GM23338 (cell line): Measurements from ENCODE around the gene FCRL5. TPM values are rescaled to one million over a fixed set of nuclear protein-coding genes. Genes with fewer than 3 reads are reported as not detected.

Source experiments
- ATAC-seq: fragments of 200-7000 bp; cut with Tn5 transposase; 3 replicates; pipeline ENCODE4 v1.9.1; 2020
- DNase-seq: peaks from one replicate; pipeline ENCODE4 v3.0.0-alpha.2; 2015; ENCODE audit warnings: low spot score
- H2AFZ ChIP-seq: fragments of 200-600 bp; sonication (generic); 2 replicates; pipeline ENCODE4 v1.8.0; 2016; ENCODE audit warnings: antibody characterized with exemption, mild to moderate bottlenecking, moderate library complexity
- H3F3A ChIP-seq: fragments of 200-600 bp; sonication (generic); replicated peaks from 2 replicates; pipeline ENCODE4 v1.8.0; 2017; ENCODE audit warnings: antibody characterized with exemption, mixed run types, low read depth
- H3K27ac ChIP-seq: fragments of 200-600 bp; sonication (generic); 2 replicates; pipeline ENCODE4 v1.6.1; 2016; ENCODE audit warnings: low read depth
- H3K27me3 ChIP-seq: fragments of 200-600 bp; sonication (generic); 2 replicates; pipeline ENCODE4 v1.8.0; 2016; ENCODE audit warnings: mild to moderate bottlenecking, mixed run types, moderate library complexity; ENCODE audit not compliant: insufficient read depth
- H3K36me3 ChIP-seq: fragments of 200-600 bp; sonication (generic); 2 replicates; pipeline ENCODE4 v1.8.0; 2016; ENCODE audit warnings: mild to moderate bottlenecking; ENCODE audit not compliant: insufficient read depth
- H3K4me1 ChIP-seq: fragments of 200-600 bp; sonication (generic); 2 replicates; pipeline ENCODE4 v1.8.0; 2016; ENCODE audit warnings: mild to moderate bottlenecking, moderate library complexity; ENCODE audit not compliant: insufficient read depth
- H3K4me2 ChIP-seq: fragments of 200-600 bp; sonication (generic); 2 replicates; pipeline ENCODE4 v1.7.1; 2017; ENCODE audit warnings: mixed run types
- H3K4me3 ChIP-seq: fragments of 200-600 bp; sonication (generic); 2 replicates; pipeline ENCODE4 v1.6.1; 2016; ENCODE audit warnings: mixed run types
- H3K79me2 ChIP-seq: fragments of 200-600 bp; sonication (generic); replicated peaks from 2 replicates; pipeline ENCODE4 v1.8.0; 2017; ENCODE audit warnings: mild to moderate bottlenecking; ENCODE audit not compliant: insufficient read depth
- H3K9me2 ChIP-seq: fragments of 200-600 bp; sonication (generic); 2 replicates; pipeline ENCODE4 v1.8.0; 2017; ENCODE audit not compliant: insufficient read depth
- H4K20me1 ChIP-seq: fragments of 200-600 bp; sonication (generic); replicated peaks from 2 replicates; pipeline ENCODE4 v1.8.0; 2017; ENCODE audit warnings: mild to moderate bottlenecking; ENCODE audit not compliant: insufficient read depth
- H3K27ac Mint-ChIP-seq: 2 replicates; pipeline ENCODE4 v1.8.0; 2020; ENCODE audit warnings: inconsistent platforms, mild to moderate bottlenecking, moderate library complexity, mixed read lengths
- H3K27me3 Mint-ChIP-seq: 3 replicates; pipeline ENCODE4 v1.8.0; 2022; ENCODE audit warnings: low read depth, mild to moderate bottlenecking, moderate library complexity, mixed read lengths, inconsistent platforms; ENCODE audit not compliant: insufficient read depth, poor library complexity
- H3K36me3 Mint-ChIP-seq: 3 replicates; pipeline ENCODE4 v1.8.0; 2021; ENCODE audit warnings: low read depth, mild to moderate bottlenecking, inconsistent platforms, moderate library complexity, mixed read lengths
- H3K4me1 Mint-ChIP-seq: 3 replicates; pipeline ENCODE4 v1.8.0; 2020; ENCODE audit warnings: mild to moderate bottlenecking, inconsistent platforms, mixed read lengths
- H3K4me3 Mint-ChIP-seq: 3 replicates; pipeline ENCODE4 v1.8.0; 2021; ENCODE audit warnings: moderate library complexity, mild to moderate bottlenecking, inconsistent platforms, mixed read lengths
- H3K9me3 Mint-ChIP-seq: 3 replicates; pipeline ENCODE4 v1.8.0; 2020; ENCODE audit warnings: moderate library complexity, mild to moderate bottlenecking, inconsistent platforms, mixed read lengths
- CREB1 ChIP-seq: fragments of 250-450 bp; sonication (Bioruptor Pico); IDR thresholded peaks from 2 replicates; pipeline ENCODE4 v1.5.0; 2020; ENCODE audit warnings: low read depth, mild to moderate bottlenecking, moderate library complexity
- EZH2 ChIP-seq: fragments of 200-600 bp; sonication (generic); IDR thresholded peaks from one replicate; pipeline ENCODE4 v1.8.0; 2017; ENCODE audit warnings: antibody characterized with exemption, mild to moderate bottlenecking, low read depth; ENCODE audit not compliant: unreplicated experiment
- NANOG ChIP-seq: IDR thresholded peaks from 2 replicates; pipeline ENCODE4 v1.6.1; 2016; ENCODE audit warnings: antibody characterized with exemption, borderline replicate concordance
- POLR2AphosphoS5 ChIP-seq: IDR thresholded peaks from 2 replicates; pipeline ENCODE4 v1.6.1; 2016; ENCODE audit warnings: antibody characterized with exemption, low read depth
- REST ChIP-seq: IDR thresholded peaks from one replicate; pipeline ENCODE4 v1.6.1; 2018; ENCODE audit warnings: antibody characterized with exemption; ENCODE audit not compliant: unreplicated experiment
- ZNF114 ChIP-seq: fragments of 250-450 bp; sonication (Bioruptor Pico); IDR thresholded peaks from 2 replicates; pipeline ENCODE4 v1.5.0; 2020; ENCODE audit warnings: mild to moderate bottlenecking, moderate library complexity
- ZNF331 ChIP-seq: fragments of 250-450 bp; sonication (Bioruptor Pico); IDR thresholded peaks from 2 replicates; pipeline ENCODE4 v1.5.0; 2020; ENCODE audit warnings: low read depth, mild to moderate bottlenecking, moderate library complexity
- ZNF462 ChIP-seq: fragments of 250-450 bp; sonication (Bioruptor Pico); IDR thresholded peaks from 2 replicates; pipeline ENCODE4 v1.5.0; 2020; ENCODE audit warnings: mild to moderate bottlenecking, moderate library complexity
- polyA plus RNA-seq: library from polyadenylated mRNA; unstranded; fragments of >200 nt; fragmentation: Nextera tagmentation; extraction: Ambion mirVana; gene quantifications from 2 replicates; pipeline ENCODE4 v1.2.1, GENCODE V29; 2016
- total RNA-seq: library from RNA; depleted of rRNA; stranded (reverse); fragments of >200 nt; shearing (Covaris generic); gene quantifications from 2 replicates; pipeline ENCODE4 v1.2.3, GENCODE V29; 2014

FCRL5 gene
- total and polyA plus RNA-seq, 2 experiments from 2014 or later, result 0.79 to 2.8 TPM

GRCh38 chr1:157519451-157519850 is 32.9 kb downstream of the FCRL5 start (continued):
- TF ChIP-seq ZNF462 (CRISPR knock-in tag) (no peak), ZNF114 (CRISPR knock-in tag) (no peak)

GRCh38 chr1:157517016-157517415 is 35.3 kb downstream of the FCRL5 start:
- H3K36me3 Mint-ChIP-seq, result no peaks in the 10 kb centered on the region
- Histone ChIP-seq H3K27ac (no peak overlapping the region), H3F3A (no peaks in the 10 kb centered on the region), H3K4me2 (no peak overlapping the region), H3K4me1 (no peaks in the 10 kb centered on the region), H3K36me3 (no peaks in the 10 kb centered on the region), H4K20me1 (no peaks in the 10 kb centered on the region), H3K9me2 (0 out of 2 replicates have a peak, but pooled peaks cover 4% of the 10 kb centered on the region), H3K27me3 (no peaks in the 10 kb centered on the region), H3K4me3 (no peak overlapping the region), H2AFZ (no peak overlapping the region), H3K79me2 (no peaks in the 10 kb centered on the region)
- no peaks in the 10 kb centered on the region; the same call in 2 of the 3 replicates for H3K4me1 Mint-ChIP-seq
- no peak overlapping the region for H3K4me3 Mint-ChIP-seq
- DNase-seq (no peak), ATAC-seq (no peak)
- no peaks in the 10 kb centered on the region for H3K27me3 Mint-ChIP-seq
- no peak overlapping the region for H3K27ac Mint-ChIP-seq
- no peaks in the 10 kb centered on the region; the same call in 2 of the 3 replicates for H3K9me3 Mint-ChIP-seq
- TF ChIP-seq REST, result no peak
- no peak for TF ChIP-seq POLR2AphosphoS5
- TF ChIP-seq ZNF331 (CRISPR knock-in tag), result no peak
- no peak for TF ChIP-seq CREB1 (CRISPR knock-in tag)
- TF ChIP-seq NANOG, result no peak
- TF ChIP-seq EZH2, result no peak
